ENCODE results near the gene POLR1B. TPM values are rescaled to one million over a fixed set of nuclear protein-coding genes. Genes with fewer than 3 reads are reported as not detected.

Gene POLR1B
- total and polyA plus RNA-seq, 2 of the 13 experiments (the other 11 are each of a cell fraction or from before 2014, with no cell fraction given): 18.3 to 46.0 TPM

- TF ChIP-seq, protein P1, sequence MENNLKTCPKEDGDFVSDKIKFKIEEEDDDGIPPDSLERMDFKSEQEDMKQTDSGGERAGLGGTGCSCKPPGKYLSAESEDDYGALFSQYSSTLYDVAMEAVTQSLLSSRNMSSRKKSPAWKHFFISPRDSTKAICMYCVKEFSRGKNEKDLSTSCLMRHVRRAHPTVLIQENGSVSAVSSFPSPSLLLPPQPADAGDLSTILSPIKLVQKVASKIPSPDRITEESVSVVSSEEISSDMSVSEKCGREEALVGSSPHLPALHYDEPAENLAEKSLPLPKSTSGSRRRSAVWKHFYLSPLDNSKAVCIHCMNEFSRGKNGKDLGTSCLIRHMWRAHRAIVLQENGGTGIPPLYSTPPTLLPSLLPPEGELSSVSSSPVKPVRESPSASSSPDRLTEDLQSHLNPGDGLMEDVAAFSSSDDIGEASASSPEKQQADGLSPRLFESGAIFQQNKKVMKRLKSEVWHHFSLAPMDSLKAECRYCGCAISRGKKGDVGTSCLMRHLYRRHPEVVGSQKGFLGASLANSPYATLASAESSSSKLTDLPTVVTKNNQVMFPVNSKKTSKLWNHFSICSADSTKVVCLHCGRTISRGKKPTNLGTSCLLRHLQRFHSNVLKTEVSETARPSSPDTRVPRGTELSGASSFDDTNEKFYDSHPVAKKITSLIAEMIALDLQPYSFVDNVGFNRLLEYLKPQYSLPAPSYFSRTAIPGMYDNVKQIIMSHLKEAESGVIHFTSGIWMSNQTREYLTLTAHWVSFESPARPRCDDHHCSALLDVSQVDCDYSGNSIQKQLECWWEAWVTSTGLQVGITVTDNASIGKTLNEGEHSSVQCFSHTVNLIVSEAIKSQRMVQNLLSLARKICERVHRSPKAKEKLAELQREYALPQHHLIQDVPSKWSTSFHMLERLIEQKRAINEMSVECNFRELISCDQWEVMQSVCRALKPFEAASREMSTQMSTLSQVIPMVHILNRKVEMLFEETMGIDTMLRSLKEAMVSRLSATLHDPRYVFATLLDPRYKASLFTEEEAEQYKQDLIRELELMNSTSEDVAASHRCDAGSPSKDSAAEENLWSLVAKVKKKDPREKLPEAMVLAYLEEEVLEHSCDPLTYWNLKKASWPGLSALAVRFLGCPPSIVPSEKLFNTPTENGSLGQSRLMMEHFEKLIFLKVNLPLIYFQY (CRISPR knock-in tag; IDR thresholded peaks at IDR 0.05; ENCODE audit: borderline replicate concordance): no peak
- no peak for TF ChIP-seq ZNF121 (CRISPR knock-in tag; IDR thresholded peaks at IDR 0.05)
- no peak for TF ChIP-seq CAMTA2 (CRISPR knock-in tag; IDR thresholded peaks at IDR 0.05; ENCODE audit: borderline replicate concordance)
- TF ChIP-seq PTBP1 (IDR thresholded peaks at IDR 0.05; ENCODE audit: low read depth, low read length, poor library complexity, severe bottlenecking): no peak
- no peak for TF ChIP-seq ZBTB1 (CRISPR knock-in tag; IDR thresholded peaks at IDR 0.05; ENCODE audit: borderline replicate concordance)
- no peak for TF ChIP-seq ZNF83 (CRISPR knock-in tag; IDR thresholded peaks at IDR 0.05; ENCODE audit: borderline replicate concordance)
- TF ChIP-seq REXO4 (CRISPR knock-in tag; IDR thresholded peaks at IDR 0.05; ENCODE audit: borderline replicate concordance): no peak
- no peak for TF ChIP-seq NKX3-1 (CRISPR knock-in tag; IDR thresholded peaks at IDR 0.05)
These were observed 3.0 kb upstream of the POLR1B start (continued) for GRCh38 chr2:112539306-112539705.

DNA sequence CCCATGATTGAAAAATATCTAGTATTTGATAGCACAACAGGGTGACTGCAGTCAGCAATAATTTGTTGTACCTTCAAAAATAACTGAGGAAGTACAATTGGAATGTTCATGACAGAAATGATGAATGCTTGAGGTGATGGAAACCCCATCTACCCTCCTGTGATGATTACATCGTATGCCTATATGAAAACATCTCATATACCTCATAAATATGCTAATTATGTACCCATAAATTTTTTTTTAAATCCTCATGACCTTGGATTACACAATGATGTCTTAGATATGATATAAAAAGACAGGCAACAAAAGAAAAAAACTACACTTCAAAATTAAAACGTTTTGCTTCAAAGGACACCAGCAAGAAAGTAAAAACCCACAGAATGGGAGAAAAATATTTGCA is 1.4 kb upstream of the POLR1B start:
- Histone ChIP-seq H3K9me3 (ENCODE audit: low read length) (no peaks in the 10 kb centered on the region), H2AFZ (ENCODE audit: low read length) (no peak overlapping the region), H3K27me3 (ENCODE audit: control insufficient read depth in 1 of 2, insufficient read depth in 2 of 2, low read length in 2 of 2) (no peaks in the 10 kb centered on the region; a peak in 1 of 5 replicates), H3K27ac (ENCODE audit: extremely low read length, insufficient read depth, low read length) (no peak overlapping the region), H3K36me3 (replicated peaks in 1 of 2; ENCODE audit: control insufficient read depth in 1 of 2, insufficient read depth in 2 of 2, low read length in 2 of 2) (peaks cover 0 to 5% of the 10 kb centered on the region in 2 experiments; a peak in 2 of 5 replicates), H3K79me2 (ENCODE audit: insufficient read depth, low read length) (peaks cover 36% of the 10 kb centered on the region), H3K9ac (ENCODE audit: insufficient read depth, low read depth, low read length) (no peak overlapping the region), H4K20me1 (ENCODE audit: insufficient read depth, low read length) (no peaks in the 10 kb centered on the region), H3K4me2 (ENCODE audit: low read depth, low read length) (peak overlapping the region; percentile 89), H3K4me1 (ENCODE audit: insufficient read depth, low read length) (peaks cover 26% of the 10 kb centered on the region), H3K4me3 (replicated peaks in 1 of 3; ENCODE audit: insufficient read depth in 1 of 3, low read depth in 2 of 3, low read length in 3 of 3) (peak overlapping the region in 1 of 3 experiments; percentile 96; a peak in 1 of 6 replicates)
- ChIA-PET CTCF (ENCODE audit: low intra/inter-chr PET ratio, low total read pairs) (no interaction called here), POLR2A (interaction anchor here (0.7 to 1.4 kb wide), 2 partner anchors 8 to 149 kb away, joined by 3 read pairs; no protein-coding TSS in a partner anchor)
- ATAC-seq: no peak
- in situ Hi-C loops (cut with HindIII; ENCODE audit: extremely low pct_ligation_motif_present, low pct_unique_long_range_greater_than_20kb): no loop called here
- BruUV-seq (replicated peaks): no TSS peak
- TF ChIP-seq ZNF841 (CRISPR knock-in tag; IDR thresholded peaks at IDR 0.05; ENCODE audit: borderline replicate concordance): no peak
- TF ChIP-seq DNMT3B (CRISPR knock-in tag; conservative IDR thresholded peaks at IDR 0.05): no peak
- TF ChIP-seq ETV5 (CRISPR knock-in tag; IDR thresholded peaks at IDR 0.05; ENCODE audit: borderline replicate concordance): no peak
- no peak for TF ChIP-seq ZKSCAN5 (CRISPR knock-in tag; IDR thresholded peaks at IDR 0.05)
- TF ChIP-seq ZNF430 (CRISPR knock-in tag; IDR thresholded peaks at IDR 0.05): no peak
- TF ChIP-seq ZNF615 (CRISPR knock-in tag; IDR thresholded peaks at IDR 0.05; ENCODE audit: borderline replicate concordance): no peak
- TF ChIP-seq, protein P2, sequence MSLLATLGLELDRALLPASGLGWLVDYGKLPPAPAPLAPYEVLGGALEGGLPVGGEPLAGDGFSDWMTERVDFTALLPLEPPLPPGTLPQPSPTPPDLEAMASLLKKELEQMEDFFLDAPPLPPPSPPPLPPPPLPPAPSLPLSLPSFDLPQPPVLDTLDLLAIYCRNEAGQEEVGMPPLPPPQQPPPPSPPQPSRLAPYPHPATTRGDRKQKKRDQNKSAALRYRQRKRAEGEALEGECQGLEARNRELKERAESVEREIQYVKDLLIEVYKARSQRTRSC (CRISPR knock-in tag; IDR thresholded peaks at IDR 0.05; ENCODE audit: low read depth): no peak
- no peak for FAIRE-seq
- 60% methylated on average over 2 of the region's 2 CpGs for WGBS (ENCODE audit: low lambda C conversion rate)
- no peak for DNase-seq (ENCODE audit: low spot score)
- intact Hi-C loops (cut with micrococcal nuclease; ENCODE audit: unreplicated experiment): loop anchor here (5.0 kb wide), 1 partner anchor 41 kb away; the partner anchor contains the start of gene CHCHD5

All from HepG2 (cell line).